Measurements from ENCODE around the gene AOX1.

DNA sequence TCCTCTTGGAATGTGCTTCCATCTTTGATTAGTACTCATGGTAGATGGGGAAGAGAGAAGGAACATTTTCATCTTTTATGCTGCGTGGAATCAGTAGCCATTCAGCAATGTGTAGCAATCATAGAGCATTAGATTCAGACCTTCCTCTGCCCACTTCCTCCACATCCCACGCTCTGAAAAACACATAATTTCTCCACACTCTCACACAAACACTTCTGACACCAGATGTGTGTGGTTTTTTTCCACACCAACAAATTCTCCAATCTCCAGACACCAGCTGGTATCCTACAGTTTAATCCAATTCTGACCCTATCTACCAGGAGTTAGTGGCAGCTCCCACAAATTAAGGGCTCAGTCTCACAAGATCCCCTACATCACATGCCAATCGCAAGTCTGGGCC is 103.3 kb downstream of the AOX1 start:
- TF ChIP-seq, protein P1, sequence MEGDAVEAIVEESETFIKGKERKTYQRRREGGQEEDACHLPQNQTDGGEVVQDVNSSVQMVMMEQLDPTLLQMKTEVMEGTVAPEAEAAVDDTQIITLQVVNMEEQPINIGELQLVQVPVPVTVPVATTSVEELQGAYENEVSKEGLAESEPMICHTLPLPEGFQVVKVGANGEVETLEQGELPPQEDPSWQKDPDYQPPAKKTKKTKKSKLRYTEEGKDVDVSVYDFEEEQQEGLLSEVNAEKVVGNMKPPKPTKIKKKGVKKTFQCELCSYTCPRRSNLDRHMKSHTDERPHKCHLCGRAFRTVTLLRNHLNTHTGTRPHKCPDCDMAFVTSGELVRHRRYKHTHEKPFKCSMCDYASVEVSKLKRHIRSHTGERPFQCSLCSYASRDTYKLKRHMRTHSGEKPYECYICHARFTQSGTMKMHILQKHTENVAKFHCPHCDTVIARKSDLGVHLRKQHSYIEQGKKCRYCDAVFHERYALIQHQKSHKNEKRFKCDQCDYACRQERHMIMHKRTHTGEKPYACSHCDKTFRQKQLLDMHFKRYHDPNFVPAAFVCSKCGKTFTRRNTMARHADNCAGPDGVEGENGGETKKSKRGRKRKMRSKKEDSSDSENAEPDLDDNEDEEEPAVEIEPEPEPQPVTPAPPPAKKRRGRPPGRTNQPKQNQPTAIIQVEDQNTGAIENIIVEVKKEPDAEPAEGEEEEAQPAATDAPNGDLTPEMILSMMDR (IDR thresholded peaks at IDR 0.05) = no peak
- TF ChIP-seq POLR2AphosphoS5 (IDR thresholded peaks at IDR 0.05) (no peak), POLR2A (IDR thresholded peaks at IDR 0.05) (no peak)

Measured in sigmoid colon (tissue), 4 donors.